HepG2 (cell line): Measurements from ENCODE around the gene DNMT1. TPM values are rescaled to one million over a fixed set of nuclear protein-coding genes. Genes with fewer than 3 reads are reported as not detected.

Source experiments
- CHD4 ChIP-seq: fragments of 200-600 bp; sonication (generic); IDR thresholded peaks from 2 replicates; pipeline ENCODE4 v1.7.0; 2017; ENCODE audit warnings: mild to moderate bottlenecking, low read length, borderline replicate concordance
- DRAP1 ChIP-seq: IDR thresholded peaks from 2 replicates; pipeline ENCODE4 v1.6.1; 2016; ENCODE audit warnings: missing genetic modification reagents, missing compliant biosample characterization
- ETV6 ChIP-seq: sonication (generic); formaldehyde crosslinking; conservative IDR thresholded peaks from 2 replicates; pipeline ENCODE4 v1.4.0; 2020; ENCODE audit warnings: missing genetic modification reagents
- KMT2B ChIP-seq: IDR thresholded peaks from 2 replicates; pipeline ENCODE4 v1.6.1; 2016; ENCODE audit warnings: missing genetic modification reagents, missing compliant biosample characterization
- NCOR1 ChIP-seq: fragments of 200-600 bp; sonication (generic); IDR thresholded peaks from 2 replicates; pipeline ENCODE4 v1.7.0; 2017; ENCODE audit warnings: antibody characterized with exemption, low read length, borderline replicate concordance
- ZNF17 ChIP-seq: sonication (generic); formaldehyde crosslinking; IDR thresholded peaks from 2 replicates; pipeline ENCODE4 v1.5.0; 2020; ENCODE audit warnings: mild to moderate bottlenecking, missing genetic modification reagents
- ZNF282 ChIP-seq: fragments of 450-650 bp; IDR thresholded peaks from 2 replicates; pipeline ENCODE4 v1.6.1; 2018; ENCODE audit not compliant: partially characterized antibody
- ZNF337 ChIP-seq: sonication (generic); formaldehyde crosslinking; IDR thresholded peaks from 2 replicates; pipeline ENCODE4 v1.5.1; 2020; ENCODE audit warnings: missing genetic modification reagents, low read depth, mild to moderate bottlenecking, borderline replicate concordance
- ZNF354B ChIP-seq: sonication (generic); formaldehyde crosslinking; IDR thresholded peaks from 2 replicates; pipeline ENCODE4 v1.8.0; 2022; ENCODE audit warnings: mild to moderate bottlenecking, missing genetic modification reagents
- ZNF609 ChIP-seq: sonication (generic); formaldehyde crosslinking; IDR thresholded peaks from 2 replicates; pipeline ENCODE4 v1.4.0; 2020; ENCODE audit warnings: mild to moderate bottlenecking, missing genetic modification reagents, borderline replicate concordance
- ZNF616 ChIP-seq: sonication (generic); formaldehyde crosslinking; IDR thresholded peaks from 2 replicates; pipeline ENCODE4 v1.5.0; 2020; ENCODE audit warnings: low read depth, mild to moderate bottlenecking, missing genetic modification reagents
- ZNF776 ChIP-seq: sonication (generic); formaldehyde crosslinking; IDR thresholded peaks from 2 replicates; pipeline ENCODE4 v1.4.0; 2020; ENCODE audit warnings: mild to moderate bottlenecking, missing genetic modification reagents
- ZNF891 ChIP-seq: sonication (generic); formaldehyde crosslinking; IDR thresholded peaks from 2 replicates; pipeline ENCODE4 v1.5.0; 2020; ENCODE audit warnings: mild to moderate bottlenecking, missing genetic modification reagents
- polyA plus RNA-seq, 8 experiments: library from polyadenylated mRNA; depleted of rRNA in 3 of 8; stranded (reverse) in 7 of 8; unstranded in 1 of 8; fragments of >200 nt; fragmentation: Illumina TruSeq in 4 of 8; extraction: Trizol in 4 of 8; gene quantifications; 2 replicates each; pipeline versions ENCODE4 v1.2.1 to v1.2.3, GENCODE V29; 2011 to 2016; ENCODE audit warnings: low read depth in 4 of 8, missing spikeins in 1 of 8, mixed read lengths in 1 of 8; ENCODE audit not compliant: insufficient read depth in 1 of 8
- total RNA-seq, 5 experiments: library from RNA; depleted of rRNA; stranded (reverse); fragments of >200 nt; fragmentation: Illumina TruSeq; extraction: Trizol; gene quantifications; 2 replicates each; pipeline ENCODE4 v1.2.3, GENCODE V29; 2016; ENCODE audit warnings: low read depth in 1 of 5
- TF ChIP-seq, protein P1 (sequence below): sonication (generic); formaldehyde crosslinking; IDR thresholded peaks from 2 replicates; pipeline ENCODE4 v1.9.0; 2021; ENCODE audit warnings: mild to moderate bottlenecking, missing genetic modification reagents
- TF ChIP-seq, protein P2 (sequence below): sonication (generic); formaldehyde crosslinking; IDR thresholded peaks from 2 replicates; pipeline ENCODE4 v1.8.1; 2022; ENCODE audit warnings: mild to moderate bottlenecking, missing genetic modification reagents

The DNMT1 gene
- total and polyA plus RNA-seq, 2 of the 13 experiments (the other 11 are each of a cell fraction or from before 2014, with no cell fraction given) = 31.2 to 91.1 TPM

GRCh38 chr19:10105509-10106099 lies 89.1 kb downstream of the DNMT1 start (continued):
- no peak for TF ChIP-seq ZNF17 (CRISPR knock-in tag)
- TF ChIP-seq KMT2B (CRISPR knock-in tag) = no peak
- no peak for TF ChIP-seq ZNF609 (CRISPR knock-in tag)
- TF ChIP-seq CHD4 = peak; percentile 54; the same call in 1 of the 2 replicates
- TF ChIP-seq ZNF337 (CRISPR knock-in tag) = no peak
- TF ChIP-seq ZNF282 = no peak
- TF ChIP-seq DRAP1 = no peak
- TF ChIP-seq, protein P1, sequence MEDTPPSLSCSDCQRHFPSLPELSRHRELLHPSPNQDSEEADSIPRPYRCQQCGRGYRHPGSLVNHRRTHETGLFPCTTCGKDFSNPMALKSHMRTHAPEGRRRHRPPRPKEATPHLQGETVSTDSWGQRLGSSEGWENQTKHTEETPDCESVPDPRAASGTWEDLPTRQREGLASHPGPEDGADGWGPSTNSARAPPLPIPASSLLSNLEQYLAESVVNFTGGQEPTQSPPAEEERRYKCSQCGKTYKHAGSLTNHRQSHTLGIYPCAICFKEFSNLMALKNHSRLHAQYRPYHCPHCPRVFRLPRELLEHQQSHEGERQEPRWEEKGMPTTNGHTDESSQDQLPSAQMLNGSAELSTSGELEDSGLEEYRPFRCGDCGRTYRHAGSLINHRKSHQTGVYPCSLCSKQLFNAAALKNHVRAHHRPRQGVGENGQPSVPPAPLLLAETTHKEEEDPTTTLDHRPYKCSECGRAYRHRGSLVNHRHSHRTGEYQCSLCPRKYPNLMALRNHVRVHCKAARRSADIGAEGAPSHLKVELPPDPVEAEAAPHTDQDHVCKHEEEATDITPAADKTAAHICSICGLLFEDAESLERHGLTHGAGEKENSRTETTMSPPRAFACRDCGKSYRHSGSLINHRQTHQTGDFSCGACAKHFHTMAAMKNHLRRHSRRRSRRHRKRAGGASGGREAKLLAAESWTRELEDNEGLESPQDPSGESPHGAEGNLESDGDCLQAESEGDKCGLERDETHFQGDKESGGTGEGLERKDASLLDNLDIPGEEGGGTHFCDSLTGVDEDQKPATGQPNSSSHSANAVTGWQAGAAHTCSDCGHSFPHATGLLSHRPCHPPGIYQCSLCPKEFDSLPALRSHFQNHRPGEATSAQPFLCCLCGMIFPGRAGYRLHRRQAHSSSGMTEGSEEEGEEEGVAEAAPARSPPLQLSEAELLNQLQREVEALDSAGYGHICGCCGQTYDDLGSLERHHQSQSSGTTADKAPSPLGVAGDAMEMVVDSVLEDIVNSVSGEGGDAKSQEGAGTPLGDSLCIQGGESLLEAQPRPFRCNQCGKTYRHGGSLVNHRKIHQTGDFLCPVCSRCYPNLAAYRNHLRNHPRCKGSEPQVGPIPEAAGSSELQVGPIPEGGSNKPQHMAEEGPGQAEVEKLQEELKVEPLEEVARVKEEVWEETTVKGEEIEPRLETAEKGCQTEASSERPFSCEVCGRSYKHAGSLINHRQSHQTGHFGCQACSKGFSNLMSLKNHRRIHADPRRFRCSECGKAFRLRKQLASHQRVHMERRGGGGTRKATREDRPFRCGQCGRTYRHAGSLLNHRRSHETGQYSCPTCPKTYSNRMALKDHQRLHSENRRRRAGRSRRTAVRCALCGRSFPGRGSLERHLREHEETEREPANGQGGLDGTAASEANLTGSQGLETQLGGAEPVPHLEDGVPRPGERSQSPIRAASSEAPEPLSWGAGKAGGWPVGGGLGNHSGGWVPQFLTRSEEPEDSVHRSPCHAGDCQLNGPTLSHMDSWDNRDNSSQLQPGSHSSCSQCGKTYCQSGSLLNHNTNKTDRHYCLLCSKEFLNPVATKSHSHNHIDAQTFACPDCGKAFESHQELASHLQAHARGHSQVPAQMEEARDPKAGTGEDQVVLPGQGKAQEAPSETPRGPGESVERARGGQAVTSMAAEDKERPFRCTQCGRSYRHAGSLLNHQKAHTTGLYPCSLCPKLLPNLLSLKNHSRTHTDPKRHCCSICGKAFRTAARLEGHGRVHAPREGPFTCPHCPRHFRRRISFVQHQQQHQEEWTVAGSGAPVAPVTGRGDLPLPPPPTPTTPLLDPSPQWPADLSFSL (CRISPR knock-in tag) = 0 out of 2 replicates have a peak, but pooled peaks have one; percentile 57
- TF ChIP-seq ZNF354B (CRISPR knock-in tag) = no peak
- no peak for TF ChIP-seq ETV6
- peak; percentile 49; the same call in 1 of the 2 replicates for TF ChIP-seq NCOR1
- no peak for TF ChIP-seq ZNF891 (CRISPR knock-in tag)
- TF ChIP-seq ZNF776 = no peak
- TF ChIP-seq, protein P2, sequence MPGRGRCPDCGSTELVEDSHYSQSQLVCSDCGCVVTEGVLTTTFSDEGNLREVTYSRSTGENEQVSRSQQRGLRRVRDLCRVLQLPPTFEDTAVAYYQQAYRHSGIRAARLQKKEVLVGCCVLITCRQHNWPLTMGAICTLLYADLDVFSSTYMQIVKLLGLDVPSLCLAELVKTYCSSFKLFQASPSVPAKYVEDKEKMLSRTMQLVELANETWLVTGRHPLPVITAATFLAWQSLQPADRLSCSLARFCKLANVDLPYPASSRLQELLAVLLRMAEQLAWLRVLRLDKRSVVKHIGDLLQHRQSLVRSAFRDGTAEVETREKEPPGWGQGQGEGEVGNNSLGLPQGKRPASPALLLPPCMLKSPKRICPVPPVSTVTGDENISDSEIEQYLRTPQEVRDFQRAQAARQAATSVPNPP (CRISPR knock-in tag) = no peak
- TF ChIP-seq ZNF616 (CRISPR knock-in tag) = 0 out of 2 replicates have a peak, but pooled peaks have one; percentile 23
